HepG2 (cell line): Measurements from ENCODE around the gene SMIM36. TPM values are rescaled to one million over a fixed set of nuclear protein-coding genes. Genes with fewer than 3 reads are reported as not detected.
"Not testable (repeated sequence)": the region's sequence is repeated elsewhere in the genome, so short reads cannot be mapped to it uniquely, and the experiment has no call there.

ENCODE experiments used
- ATAC-seq: fragments of 200-7000 bp; cut with Tn5 transposase; 3 replicates; pipeline ENCODE4 v1.9.1; 2020; ENCODE audit warnings: mild to moderate bottlenecking, moderate library complexity
- BruUV-seq: library from RNA; stranded (reverse); fragments of 400-500 nt; replicated peaks from 2 replicates; lab custom pipeline; 2021; lab: Mats Ljungman, UMichigan
- CTCF ChIA-PET: fragments of 300-600 bp; formaldehyde crosslinking; extraction: SDS; loops from one replicate; lab custom pipeline; 2021; ENCODE audit warnings: low total read pairs, inconsistent platforms, low intra/inter-chr PET ratio; lab: Yijun Ruan, JAX
- POLR2A ChIA-PET: fragments of 350-600 bp; sonication (Branson Sonifier 250); formaldehyde crosslinking; loops from one replicate; lab custom pipeline; 2020; ENCODE audit warnings: antibody characterized with exemption, inconsistent platforms; lab: Yijun Ruan, JAX
- DNase-seq: peaks from one replicate; pipeline ENCODE4 v3.0.0-alpha.2; 2015; ENCODE audit warnings: low spot score
- FAIRE-seq: peaks from 3 replicates; lab custom pipeline; 2011; peaks lifted over from hg19 to GRCh38; lab: Jason Lieb, UNC
- H2AFZ ChIP-seq: one replicate; pipeline ENCODE4 v1.6.1; 2011; ENCODE audit warnings: low read length, inconsistent platforms
- H3K27ac ChIP-seq: fragments of 300-600 bp; 3 replicates; pipeline ENCODE4 v1.8.0; 2011; ENCODE audit warnings: mixed run types, mild to moderate bottlenecking, mixed read lengths, low read length, inconsistent platforms; ENCODE audit not compliant: insufficient read depth; ENCODE audit errors: extremely low read length
- H3K27me3 ChIP-seq, 2 experiments: fragments of 200-600 bp in 1 of 2; 2 replicates in 1 of 2; 3 replicates in 1 of 2; pipeline versions ENCODE4 v1.6.0 to v1.8.0; 2011; ENCODE audit warnings: low read length in 2 of 2, mild to moderate bottlenecking in 2 of 2, moderate library complexity in 2 of 2, inconsistent platforms in 1 of 2; ENCODE audit not compliant: insufficient read depth in 2 of 2, control insufficient read depth in 1 of 2
- H3K36me3 ChIP-seq, 2 experiments: fragments of 200-600 bp in 1 of 2; replicated peaks in 1 of 2; 2 replicates in 1 of 2; 3 replicates in 1 of 2; pipeline versions ENCODE4 v1.5.1 to v1.8.0; 2011; ENCODE audit warnings: low read length in 2 of 2, inconsistent platforms in 1 of 2; ENCODE audit not compliant: insufficient read depth in 2 of 2, control insufficient read depth in 1 of 2
- H3K4me1 ChIP-seq: 2 replicates; pipeline ENCODE4 v1.5.1; 2012; ENCODE audit warnings: low read length, inconsistent platforms; ENCODE audit not compliant: insufficient read depth
- H3K4me2 ChIP-seq: 2 replicates; pipeline ENCODE4 v1.6.0; 2011; ENCODE audit warnings: low read depth, low read length, inconsistent platforms
- H3K4me3 ChIP-seq, 3 experiments: fragments of 200-600 bp in 1 of 3; sonication (generic), shearing (Covaris generic) in 1 of 3; replicated peaks in 1 of 3; 2 replicates each; pipeline ENCODE4 v1.5.1; 2011 to 2016; ENCODE audit warnings: low read length in 3 of 3, inconsistent platforms in 2 of 3, low read depth in 2 of 3, mild to moderate bottlenecking in 2 of 3, control low read depth in 1 of 3, mixed read lengths in 1 of 3; ENCODE audit not compliant: insufficient read depth in 1 of 3
- H3K79me2 ChIP-seq: one replicate; pipeline ENCODE4 v1.6.1; 2011; ENCODE audit warnings: low read length, inconsistent platforms; ENCODE audit not compliant: insufficient read depth
- H3K9ac ChIP-seq: 2 replicates; pipeline ENCODE4 v1.6.0; 2011; ENCODE audit warnings: mild to moderate bottlenecking, low read depth, low read length, inconsistent platforms; ENCODE audit not compliant: insufficient read depth
- H3K9me3 ChIP-seq: 2 replicates; pipeline ENCODE4 v1.5.1; 2012; ENCODE audit warnings: mild to moderate bottlenecking, low read length
- H4K20me1 ChIP-seq: 2 replicates; pipeline ENCODE4 v1.6.0; 2011; ENCODE audit warnings: inconsistent platforms, mild to moderate bottlenecking, low read length, moderate library complexity; ENCODE audit not compliant: insufficient read depth
- CEBPB ChIP-seq: IDR thresholded peaks from 2 replicates; pipeline ENCODE4 v1.6.1; 2011; ENCODE audit warnings: low read depth, low read length, improper control_type of control experiment, borderline replicate concordance
- HNRNPK ChIP-seq: fragments of 200-400 bp; formaldehyde crosslinking; IDR thresholded peaks from 2 replicates; pipeline ENCODE4 v1.6.1; 2018; ENCODE audit warnings: low read length, low read depth, moderate library complexity, mild to moderate bottlenecking; ENCODE audit not compliant: poor library complexity, severe bottlenecking
- ISL2 ChIP-seq: sonication (generic); formaldehyde crosslinking; IDR thresholded peaks from 2 replicates; pipeline ENCODE4 v1.5.0; 2020; ENCODE audit warnings: missing genetic modification reagents
- NR2F1 ChIP-seq, 2 experiments: fragments of 450-650 bp in 1 of 2; formaldehyde crosslinking in 1 of 2; IDR thresholded peaks; 2 replicates each; pipeline versions ENCODE4 v1.5.0 to v1.6.1; 2016 to 2020; ENCODE audit warnings: mild to moderate bottlenecking in 1 of 2, missing compliant biosample characterization in 1 of 2, missing genetic modification reagents in 1 of 2, moderate library complexity in 1 of 2
- PCBP1 ChIP-seq: fragments of 200-400 bp; formaldehyde crosslinking; IDR thresholded peaks from 2 replicates; pipeline ENCODE4 v1.6.1; 2017; ENCODE audit warnings: mild to moderate bottlenecking, low read depth, low read length, borderline replicate concordance
- PCBP2 ChIP-seq: fragments of 200-400 bp; formaldehyde crosslinking; optimal IDR thresholded peaks from 2 replicates; pipeline ENCODE3; 2018; ENCODE audit warnings: low read length, low read depth; ENCODE audit not compliant: poor library complexity, severe bottlenecking
- RXRB ChIP-seq: IDR thresholded peaks from 2 replicates; pipeline ENCODE4 v1.6.1; 2016; ENCODE audit warnings: borderline replicate concordance, missing genetic modification reagents, missing compliant biosample characterization
- TBX3 ChIP-seq: fragments of 450-650 bp; IDR thresholded peaks from 2 replicates; pipeline ENCODE4 v1.6.1; 2017; ENCODE audit warnings: antibody characterized with exemption, mild to moderate bottlenecking, inconsistent platforms, borderline replicate concordance
- ZNF160 ChIP-seq: sonication (generic); formaldehyde crosslinking; IDR thresholded peaks from 2 replicates; pipeline ENCODE4 v1.8.0; 2022; ENCODE audit warnings: mild to moderate bottlenecking, inconsistent platforms, missing genetic modification reagents
- ZNF224 ChIP-seq: sonication (generic); formaldehyde crosslinking; IDR thresholded peaks from 2 replicates; pipeline ENCODE4 v1.5.0; 2020; ENCODE audit warnings: mild to moderate bottlenecking, missing genetic modification reagents
- ZNF432 ChIP-seq: sonication (generic); formaldehyde crosslinking; IDR thresholded peaks from 2 replicates; pipeline ENCODE4 v1.5.0; 2020; ENCODE audit warnings: missing genetic modification reagents, mild to moderate bottlenecking, borderline replicate concordance
- ZNF441 ChIP-seq: sonication (generic); formaldehyde crosslinking; IDR thresholded peaks from 2 replicates; pipeline ENCODE4 v1.7.0; 2021; ENCODE audit warnings: missing genetic modification reagents, borderline replicate concordance
- ZSCAN25 ChIP-seq: sonication (generic); formaldehyde crosslinking; IDR thresholded peaks from 2 replicates; pipeline ENCODE4 v1.8.0; 2022; ENCODE audit warnings: mild to moderate bottlenecking, missing genetic modification reagents
- WGBS: methylation state at CpG from one replicate; pipeline ENCODE4 v1.1.6; 2017; ENCODE audit warnings: low lambda C conversion rate; 5-methylcytosine and 5-hydroxymethylcytosine counted together
- in situ Hi-C: cut with HindIII; loops from 2 replicates; pipeline ENCODE4 v1.10.0; 2017; ENCODE audit warnings: low pct_unique_long_range_greater_than_20kb; ENCODE audit not compliant: extremely low pct_ligation_motif_present
- intact Hi-C: fragments of 100-400 bp; cut with micrococcal nuclease; formaldehyde crosslinking; loops from one replicate; pipeline ENCODE4 v1.10.0; 2022; ENCODE audit not compliant: unreplicated experiment
- polyA plus RNA-seq, 8 experiments: library from polyadenylated mRNA; depleted of rRNA in 3 of 8; stranded (reverse) in 7 of 8; unstranded in 1 of 8; fragments of >200 nt; fragmentation: Illumina TruSeq in 4 of 8; extraction: Trizol in 4 of 8; gene quantifications; 2 replicates each; pipeline versions ENCODE4 v1.2.1 to v1.2.3, GENCODE V29; 2011 to 2016; ENCODE audit warnings: low read depth in 4 of 8, missing spikeins in 1 of 8, mixed read lengths in 1 of 8; ENCODE audit not compliant: insufficient read depth in 1 of 8
- total RNA-seq, 5 experiments: library from RNA; depleted of rRNA; stranded (reverse); fragments of >200 nt; fragmentation: Illumina TruSeq; extraction: Trizol; gene quantifications; 2 replicates each; pipeline ENCODE4 v1.2.3, GENCODE V29; 2016; ENCODE audit warnings: low read depth in 1 of 5
- TF ChIP-seq, protein P1 (sequence below): sonication (generic); formaldehyde crosslinking; IDR thresholded peaks from 2 replicates; pipeline ENCODE4 v1.8.1; 2023; ENCODE audit warnings: missing genetic modification reagents, inconsistent platforms, borderline replicate concordance
- TF ChIP-seq, protein P2 (sequence below): IDR thresholded peaks from 2 replicates; pipeline ENCODE4 v1.6.1; 2016

Gene SMIM36
- total and polyA plus RNA-seq, 2 of the 13 experiments (the other 11 are each of a cell fraction or from before 2014, with no cell fraction given) = not detected

DNA sequence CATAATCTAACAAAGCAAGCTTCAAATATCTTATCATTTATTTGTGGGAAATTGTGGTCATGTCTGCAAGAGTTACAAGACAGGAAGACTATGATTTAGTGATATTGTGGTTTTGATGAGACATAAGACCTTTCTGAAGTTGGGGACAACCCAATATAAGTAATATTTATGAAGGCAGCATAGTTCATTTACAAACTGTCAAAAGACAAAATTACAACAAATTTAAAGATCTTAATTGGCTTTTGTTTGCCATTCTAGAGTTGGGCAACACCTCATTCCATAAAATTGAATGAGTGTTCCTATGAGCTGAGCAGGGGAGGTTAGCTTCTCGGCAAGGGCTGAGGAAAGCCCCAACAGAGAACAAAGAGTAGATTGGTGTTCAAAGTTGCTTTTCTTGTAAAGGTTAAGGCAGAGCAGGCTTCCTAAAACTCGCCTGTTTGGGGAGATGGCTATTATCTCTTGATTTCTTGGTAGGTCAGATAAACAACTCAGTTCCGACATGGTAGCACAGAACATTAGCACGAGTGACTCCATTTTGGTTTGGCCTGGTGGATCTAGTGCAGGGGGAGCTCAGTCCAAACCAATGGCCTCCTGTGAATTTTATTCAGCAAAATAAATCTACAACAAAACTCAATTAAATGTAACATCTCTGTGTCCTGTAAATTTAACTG is 78.8 kb downstream of the SMIM36 start (continued):
- TF ChIP-seq, protein P1, sequence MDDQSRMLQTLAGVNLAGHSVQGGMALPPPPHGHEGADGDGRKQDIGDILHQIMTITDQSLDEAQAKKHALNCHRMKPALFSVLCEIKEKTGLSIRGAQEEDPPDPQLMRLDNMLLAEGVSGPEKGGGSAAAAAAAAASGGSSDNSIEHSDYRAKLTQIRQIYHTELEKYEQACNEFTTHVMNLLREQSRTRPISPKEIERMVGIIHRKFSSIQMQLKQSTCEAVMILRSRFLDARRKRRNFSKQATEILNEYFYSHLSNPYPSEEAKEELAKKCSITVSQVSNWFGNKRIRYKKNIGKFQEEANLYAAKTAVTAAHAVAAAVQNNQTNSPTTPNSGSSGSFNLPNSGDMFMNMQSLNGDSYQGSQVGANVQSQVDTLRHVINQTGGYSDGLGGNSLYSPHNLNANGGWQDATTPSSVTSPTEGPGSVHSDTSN (CRISPR knock-in tag) = no peak
- TF ChIP-seq RXRB (CRISPR knock-in tag) (no peak), ZNF432 (CRISPR knock-in tag) (no peak), NR2F1 (CRISPR knock-in tag; IDR thresholded peaks at IDR 0.05) (peak in 1 of 2 experiments; percentile 58; a peak in 2 of 4 replicates), ISL2 (CRISPR knock-in tag) (no peak), CEBPB (no peak), ZNF160 (CRISPR knock-in tag) (no peak), ZNF441 (CRISPR knock-in tag) (no peak), TBX3 (no peak), ZNF224 (no peak)
- TF ChIP-seq, protein P2, sequence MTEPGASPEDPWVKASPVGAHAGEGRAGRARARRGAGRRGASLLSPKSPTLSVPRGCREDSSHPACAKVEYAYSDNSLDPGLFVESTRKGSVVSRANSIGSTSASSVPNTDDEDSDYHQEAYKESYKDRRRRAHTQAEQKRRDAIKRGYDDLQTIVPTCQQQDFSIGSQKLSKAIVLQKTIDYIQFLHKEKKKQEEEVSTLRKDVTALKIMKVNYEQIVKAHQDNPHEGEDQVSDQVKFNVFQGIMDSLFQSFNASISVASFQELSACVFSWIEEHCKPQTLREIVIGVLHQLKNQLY (CRISPR knock-in tag) = no peak

DNA sequence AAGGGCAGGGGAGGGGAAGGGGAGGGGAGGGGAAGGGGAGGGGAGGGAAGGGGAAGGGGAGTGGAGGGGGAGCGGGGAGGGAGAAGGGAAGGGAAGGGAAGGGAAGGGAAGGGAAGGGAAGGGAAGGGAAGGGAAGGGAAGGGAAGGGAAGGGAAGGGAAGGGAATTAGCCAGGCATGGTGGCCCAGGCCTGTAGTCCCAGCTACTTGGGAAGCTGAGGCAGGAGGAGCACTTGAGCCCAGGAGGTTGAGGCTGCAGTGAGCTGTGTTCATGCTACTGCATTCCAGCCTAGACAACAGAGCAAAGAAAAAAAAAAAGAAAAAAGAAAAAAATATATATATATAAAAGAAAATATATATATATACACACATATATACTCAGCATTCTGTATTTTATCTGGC is 79.3 kb downstream of the SMIM36 start:
- CTCF ChIA-PET, ATAC-seq, H3K36me3 ChIP-seq, H4K20me1 ChIP-seq, H3K79me2 ChIP-seq, H3K4me3 ChIP-seq, H3K4me2 ChIP-seq, H3K27me3 ChIP-seq, H2AFZ ChIP-seq, H3K9me3 ChIP-seq, in situ Hi-C loops, DNase-seq, BruUV-seq, H3K9ac ChIP-seq, FAIRE-seq: not testable (repeated sequence)
- Histone ChIP-seq H3K27ac (peak overlapping the region; percentile 92), H3K4me1 (peaks cover 82% of the 10 kb centered on the region)
- 92% methylated on average over 1 of the region's 1 CpG for WGBS
- POLR2A ChIA-PET = interaction anchor here (2.3 to 5.2 kb wide), 7 partner anchors 10 to 147 kb away, joined by 14 to 136 read pairs (median 33); partner anchors contain the start of gene MMD
- intact Hi-C loops = loop anchor here (5.0 kb wide), 1 partner anchor 145 kb away; no protein-coding TSS in a partner anchor
- TF ChIP-seq PCBP2 = peak; percentile 59
- peak; percentile 99 for TF ChIP-seq PCBP1
- TF ChIP-seq HNRNPK = peak; percentile 100
- peak; percentile 55; the same call in 1 of the 2 replicates for TF ChIP-seq ZSCAN25 (CRISPR knock-in tag)
